Heart left ventricle (tissue), 16 donors: ENCODE measurements around the gene TNFAIP8L3. TPM values are rescaled to one million over a fixed set of nuclear protein-coding genes. Genes with fewer than 3 reads are reported as not detected.
A peak's percentile ranks its signal among the peaks of the same experiment; 100 is the strongest.

ENCODE experiments used
- ATAC-seq, 4 donors: fragments of 200-7000 bp; cut with Tn5 transposase; one replicate each; pipeline ENCODE4 v1.9.1; 2020 to 2022; ENCODE audit warnings: moderate library complexity in 4 of 4, mild to moderate bottlenecking in 3 of 4, moderate number of reproducible peaks in 1 of 4
- DNase-seq, 5 donors: peaks; one replicate each; pipeline ENCODE4 v3.0.0-alpha.2; 2020
- H3K27ac ChIP-seq, 12 donors: fragments of 200-600 bp; sonication (generic) in 4 of 12; one replicate each; pipeline versions ENCODE4 v1.5.0 to v1.8.0; 2016 to 2022; ENCODE audit warnings: mild to moderate bottlenecking in 2 of 12
- H3K27me3 ChIP-seq, 9 donors: fragments of 200-600 bp; sonication (generic) in 2 of 9; one replicate each; pipeline versions ENCODE4 v1.5.1 to v1.8.0; 2016 to 2022; ENCODE audit warnings: mild to moderate bottlenecking in 3 of 9
- H3K36me3 ChIP-seq, 9 donors: fragments of 200-600 bp; sonication (generic) in 2 of 9; one replicate each; pipeline versions ENCODE4 v1.5.0 to v1.8.0; 2018 to 2022; ENCODE audit warnings: mild to moderate bottlenecking in 2 of 9
- H3K4me1 ChIP-seq, 12 donors: fragments of 200-600 bp; sonication (generic) in 4 of 12; one replicate each; pipeline versions ENCODE4 v1.5.0 to v1.8.0; 2016 to 2022; ENCODE audit warnings: mild to moderate bottlenecking in 3 of 12
- H3K4me3 ChIP-seq, 12 donors: fragments of 200-600 bp; sonication (generic) in 4 of 12; one replicate each; pipeline versions ENCODE4 v1.5.0 to v1.8.0; 2017 to 2022; ENCODE audit warnings: mild to moderate bottlenecking in 9 of 12, moderate library complexity in 4 of 12
- H3K9me3 ChIP-seq, 12 donors: fragments of 200-600 bp; sonication (generic) in 4 of 12; one replicate each; pipeline versions ENCODE4 v1.5.0 to v1.8.0; 2016 to 2022; ENCODE audit warnings: mild to moderate bottlenecking in 1 of 12
- CTCF ChIP-seq, 12 donors: fragments of 200-600 bp; sonication (generic) in 4 of 12; IDR thresholded peaks; one replicate each; pipeline versions ENCODE4 v1.5.0 to v1.8.0; 2018 to 2022; ENCODE audit warnings: antibody characterized with exemption in 12 of 12, mild to moderate bottlenecking in 5 of 12
- POLR2A ChIP-seq, 2 donors: fragments of 450-650 bp; IDR thresholded peaks; one replicate each; pipeline ENCODE4 v1.6.1; 2017; ENCODE audit warnings: antibody characterized with exemption in 2 of 2, mild to moderate bottlenecking in 2 of 2, moderate library complexity in 2 of 2
- WGBS, 4 donors: extraction: QIAGEN DNeasy Blood & Tissue Kit in 2 of 4; methylation state at CpG; one replicate each; pipeline versions ENCODE4 v1.1.5 to v1.1.7; 2013 to 2018; 5-methylcytosine and 5-hydroxymethylcytosine counted together
- intact Hi-C, 10 donors: fragments of 100-400 bp; cut with DNase I; formaldehyde crosslinking; loops; one replicate each; pipeline versions ENCODE4 v1.11.1 to v1.14.2; 2022
- polyA plus RNA-seq, 2 donors: library from polyadenylated mRNA; stranded (reverse); fragments of 200-250 nt; gene quantifications; one replicate each; pipeline ENCODE4 v1.2.3, GENCODE V29; 2013
- total RNA-seq, 9 donors: library from RNA; depleted of rRNA in 2 of 9; stranded (reverse); fragments of >200 nt in 2 of 9; fragmentation: NEBNext Ultra II Directional in 3 of 9; extraction: Animal tissue kit (Norgen Biotek cat#: 25700) in 3 of 9; gene quantifications; one replicate each; pipeline versions ENCODE4 v1.1.0 to v1.2.4, GENCODE V29; 2016 to 2023
- donor health status: ischemic (EF 13 %, LVEDD 7.1; RV severe dilation, severe dysfunction).
- donor health status: healthy with polysubstance abuse.
- donor health status: DM: no; HTN: yes; CAD: no.
- donor health status: DM: no; HTN: no; CAD: no.
- donor health status: ischemic (EF 25% LVEDD 6.9; RV normal size, moderate dysfunction).
- donor health status: ischemic (EF 25% LVEDD 5.7; RV mildly dilated, moderate dysfunction).
- donor health status: healthy.
- donor health status: DM: yes; HTN: yes; CAD: no.
- donor health status: ischemic (EF 35%, LVEDD 5.7; RV mildly dilated, moderate dysfunction).
- donor health status: nonischemic (EF 11% LVEDD 7.7; RV severe dilation, severe dysfunction).
- donor health status: DM: yes; HTN: yes; CAD: no.
- donor health status: PGD.
- donor health status: ischemic (EF 29% LVEDD 5.4; RV normal size, mild dysfunction).
- donor health status: nonischemic (EF 23%, LVEDD 6.1; RV moderate dilation, normal function).

Gene TNFAIP8L3
- total and polyA plus RNA-seq, 11 donors: 1.3 to 28.0 (median 3.1) TPM

GRCh38 chr15:51133140-51133765 lies 38.5 kb upstream of the TNFAIP8L3 start:
- no peak overlapping the region for H3K4me3 ChIP-seq
- 68 to 72% (median 70%) methylated on average over 7 of the region's 7 CpGs for WGBS, 4 donors
- H3K4me1 ChIP-seq: peaks cover 0 to 17% (median 0%) of the 10 kb centered on the region in 12 donors
- no peaks in the 10 kb centered on the region for H3K9me3 ChIP-seq
- DNase-seq (no peak), ATAC-seq (peak in 2 of 4 donors; percentile 6 to 9)
- intact Hi-C loops: loop anchor here in 1 of 10 donors (10.0 kb wide), 1 partner anchor 58 kb away; no protein-coding TSS in a partner anchor
- H3K36me3 ChIP-seq: no peaks in the 10 kb centered on the region
- TF ChIP-seq POLR2A (IDR thresholded peaks at IDR 0.05) (no peak), CTCF (IDR thresholded peaks at IDR 0.05) (peak in 1 of 12 donors; percentile 0)
- peak overlapping the region in 1 of 12 donors; percentile 47 for H3K27ac ChIP-seq
- no peaks in the 10 kb centered on the region for H3K27me3 ChIP-seq

- Histone ChIP-seq H3K4me1 (peaks cover 0 to 17% (median 0%) of the 10 kb centered on the region in 12 donors), H3K4me3 (no peak overlapping the region), H3K36me3 (no peaks in the 10 kb centered on the region), H3K27me3 (no peaks in the 10 kb centered on the region), H3K9me3 (no peaks in the 10 kb centered on the region), H3K27ac (peak overlapping the region in 2 of 12 donors; percentile 31 to 47)
- ATAC-seq (peak; percentile 53 to 87 (median 78)), DNase-seq (peak in 1 of 5 donors; percentile 40)
- 60 to 70% (median 67%) methylated on average over 6 of the region's 6 CpGs for WGBS, 4 donors
- intact Hi-C loops: loop anchor here in 1 of 10 donors (10.0 kb wide), 1 partner anchor 58 kb away; no protein-coding TSS in a partner anchor
- TF ChIP-seq POLR2A (IDR thresholded peaks at IDR 0.05) (no peak), CTCF (IDR thresholded peaks at IDR 0.05) (peak; percentile 63 to 88 (median 76))
Observed at GRCh38 chr15:51132384-51133139, 37.9 kb upstream of the TNFAIP8L3 start.

DNA sequence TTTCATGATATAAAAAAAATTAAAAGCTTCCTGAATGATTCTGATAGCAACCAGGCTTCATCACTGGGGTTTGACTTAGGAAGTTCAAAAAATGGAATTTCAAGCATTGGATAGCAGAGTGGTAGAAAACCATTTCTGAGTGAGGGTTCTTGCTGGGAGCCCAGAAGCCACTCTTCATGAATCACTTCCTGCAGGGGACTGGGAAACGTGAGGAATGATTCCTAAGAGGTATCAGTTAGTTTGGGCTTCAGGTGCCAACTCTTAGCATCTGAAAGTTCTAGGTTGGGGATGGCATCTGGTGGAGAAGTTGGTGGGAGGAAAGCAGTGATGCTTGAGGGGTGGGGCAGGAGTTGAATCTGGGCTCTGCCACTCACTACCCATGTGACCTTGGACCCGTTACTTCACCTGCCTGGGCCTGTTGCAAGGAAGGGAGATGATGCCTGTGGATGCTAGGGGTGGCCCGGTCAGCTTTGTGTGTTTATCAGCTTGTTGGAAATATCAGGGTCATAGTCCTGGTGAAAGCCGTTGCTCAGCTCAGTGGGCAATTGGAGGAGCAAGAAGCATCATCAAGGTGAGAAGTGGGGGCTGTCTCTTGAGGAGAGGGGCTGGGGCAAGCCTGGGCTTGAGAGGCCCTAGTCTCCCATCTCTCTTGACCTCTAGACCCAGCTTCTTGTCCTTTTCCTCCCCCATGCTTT lies 37.0 kb upstream of the TNFAIP8L3 start:
- intact Hi-C loops: loop anchor here in 1 of 10 donors (10.0 kb wide), 1 partner anchor 57 kb away; no protein-coding TSS in a partner anchor
- Histone ChIP-seq H3K4me1 (peaks cover 0 to 17% (median 0%) of the 10 kb centered on the region in 12 donors), H3K27ac (peak overlapping the region in 1 of 12 donors; percentile 47), H3K36me3 (no peaks in the 10 kb centered on the region), H3K4me3 (no peak overlapping the region), H3K27me3 (no peaks in the 10 kb centered on the region), H3K9me3 (no peaks in the 10 kb centered on the region)
- DNase-seq: no peak
- no peak for TF ChIP-seq CTCF (IDR thresholded peaks at IDR 0.05)
- no peak for TF ChIP-seq POLR2A (IDR thresholded peaks at IDR 0.05)
- no peak for ATAC-seq
- 70 to 85% (median 76%) methylated on average over 4 of the region's 4 CpGs for WGBS, 4 donors
